Activated CD4-positive, alpha-beta T cell treated with anti-CD3 and anti-CD28 coated beads, Interleukin-2, amount 10 ng/mL, durations not matched to agents 7 days and 5 days (primary cell): ENCODE measurements around the gene FST. TPM values are rescaled to one million over a fixed set of nuclear protein-coding genes. Genes with fewer than 3 reads are reported as not detected.

Experiments used
- CTCF ChIA-PET: fragments of 350-600 bp; sonication (Branson Sonifier 250); formaldehyde crosslinking; loops from one replicate; lab custom pipeline; 2021; ENCODE audit warnings: antibody characterized with exemption; lab: Charles Lee
- POLR2A ChIA-PET: fragments of 350-600 bp; sonication (Branson Sonifier 250); formaldehyde crosslinking; loops from one replicate; lab custom pipeline; 2021; ENCODE audit warnings: antibody characterized with exemption; lab: Charles Lee
- DNase-seq: peaks from one replicate; pipeline ENCODE4 v3.0.0-alpha.2; 2020
- H3K27ac Mint-ChIP-seq: one replicate; pipeline ENCODE4 v1.8.0; 2021; ENCODE audit warnings: mild to moderate bottlenecking, moderate library complexity, mixed read lengths
- H3K27me3 Mint-ChIP-seq: one replicate; pipeline ENCODE4 v1.8.0; 2021; ENCODE audit warnings: mixed read lengths
- H3K36me3 Mint-ChIP-seq: one replicate; pipeline ENCODE4 v1.8.0; 2021; ENCODE audit warnings: low read depth, mixed read lengths
- H3K4me1 Mint-ChIP-seq: one replicate; pipeline ENCODE4 v1.8.0; 2021; ENCODE audit warnings: mixed read lengths
- H3K4me3 Mint-ChIP-seq: one replicate; pipeline ENCODE4 v1.8.0; 2021; ENCODE audit warnings: mild to moderate bottlenecking, moderate library complexity, mixed read lengths
- H3K9me3 Mint-ChIP-seq: one replicate; pipeline ENCODE4 v1.8.0; 2021; ENCODE audit warnings: mixed read lengths
- total RNA-seq, 2 experiments: library from RNA; stranded (reverse); gene quantifications; one replicate each; pipeline ENCODE4 v1.2.3, GENCODE V29; 2021

Gene FST
- total RNA-seq, 2 experiments from 2014 or later = not detected

DNA sequence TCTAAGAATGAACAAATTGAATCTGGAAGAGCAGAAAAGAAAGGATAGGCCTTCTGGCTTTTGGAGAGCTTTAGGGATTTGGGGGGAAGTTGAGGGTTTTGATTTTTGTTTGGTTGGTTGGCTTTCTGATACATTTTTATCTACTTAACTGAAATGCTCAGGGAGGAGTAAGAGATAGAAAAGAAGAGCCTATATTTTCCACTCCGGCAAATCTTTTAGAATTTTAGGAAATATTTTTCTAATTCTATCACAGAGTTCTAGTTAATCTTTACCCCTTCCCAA is 25.8 kb upstream of the FST start:
- no peak overlapping the region for H3K4me3 Mint-ChIP-seq
- no peaks in the 10 kb centered on the region for H3K9me3 Mint-ChIP-seq
- CTCF ChIA-PET = interaction anchor here (0.9 kb wide), 1 partner anchor 21 kb away, joined by 3 read pairs; no protein-coding TSS in a partner anchor

GRCh38 chr5:53456366-53456765 is 24.1 kb upstream of the FST start:
- H3K27me3 Mint-ChIP-seq = peaks cover 20% of the 10 kb centered on the region
- no peaks in the 10 kb centered on the region for H3K9me3 Mint-ChIP-seq
- no peak for DNase-seq
- ChIA-PET CTCF (no interaction called here), POLR2A (no interaction called here)
- no peak overlapping the region for H3K4me3 Mint-ChIP-seq
- no peaks in the 10 kb centered on the region for H3K4me1 Mint-ChIP-seq
- H3K27ac Mint-ChIP-seq = no peak overlapping the region
- no peaks in the 10 kb centered on the region for H3K36me3 Mint-ChIP-seq

More for the DNA sequence above, 25.8 kb upstream of the FST start:
- no peak overlapping the region for H3K27ac Mint-ChIP-seq
- peaks cover 15% of the 10 kb centered on the region for H3K27me3 Mint-ChIP-seq
- POLR2A ChIA-PET = no interaction called here
- H3K36me3 Mint-ChIP-seq = no peaks in the 10 kb centered on the region
- DNase-seq = no peak
- no peaks in the 10 kb centered on the region for H3K4me1 Mint-ChIP-seq

- ChIA-PET CTCF (no interaction called here), POLR2A (no interaction called here)
- H3K27ac Mint-ChIP-seq = no peak overlapping the region
- H3K27me3 Mint-ChIP-seq = peaks cover 28% of the 10 kb centered on the region
- DNase-seq = no peak
- H3K4me1 Mint-ChIP-seq = no peaks in the 10 kb centered on the region
- no peaks in the 10 kb centered on the region for H3K36me3 Mint-ChIP-seq
- no peaks in the 10 kb centered on the region for H3K9me3 Mint-ChIP-seq
- no peak overlapping the region for H3K4me3 Mint-ChIP-seq
These were observed 16.4 kb upstream of the FST start for GRCh38 chr5:53463909-53464621.

- no peak overlapping the region for H3K4me3 Mint-ChIP-seq
- no peaks in the 10 kb centered on the region for H3K9me3 Mint-ChIP-seq
- peaks cover 35% of the 10 kb centered on the region for H3K27me3 Mint-ChIP-seq
- POLR2A ChIA-PET = no interaction called here
- CTCF ChIA-PET = interaction anchor here (1.2 kb wide), 1 partner anchor 23 kb away, joined by 3 read pairs; no protein-coding TSS in a partner anchor
- H3K36me3 Mint-ChIP-seq = no peaks in the 10 kb centered on the region
- no peaks in the 10 kb centered on the region for H3K4me1 Mint-ChIP-seq
- DNase-seq = no peak
- H3K27ac Mint-ChIP-seq = no peak overlapping the region
These were observed 15.7 kb upstream of the FST start for GRCh38 chr5:53464722-53465121.

- Mint-ChIP-seq H3K4me3 (no peak overlapping the region), H3K27ac (no peak overlapping the region), H3K36me3 (no peaks in the 10 kb centered on the region), H3K27me3 (peaks cover 50% of the 10 kb centered on the region), H3K9me3 (no peaks in the 10 kb centered on the region), H3K4me1 (no peaks in the 10 kb centered on the region)
- ChIA-PET CTCF (interaction anchor here (0.9 kb wide), 1 partner anchor 702 kb away, joined by 3 read pairs; no protein-coding TSS in a partner anchor), POLR2A (no interaction called here)
- DNase-seq = no peak
These were observed 10.3 kb upstream of the FST start for GRCh38 chr5:53469946-53470687.

- Mint-ChIP-seq H3K27ac (no peak overlapping the region), H3K27me3 (peaks cover 62% of the 10 kb centered on the region), H3K4me1 (no peaks in the 10 kb centered on the region), H3K9me3 (no peaks in the 10 kb centered on the region), H3K4me3 (no peak overlapping the region), H3K36me3 (no peaks in the 10 kb centered on the region)
- no peak for DNase-seq
- ChIA-PET CTCF (interaction anchor here (1.3 kb wide), 1 partner anchor 10 kb away, joined by 3 read pairs; no protein-coding TSS in a partner anchor), POLR2A (no interaction called here)
These were observed 8.2 kb upstream of the FST start for GRCh38 chr5:53472279-53472678.

DNA sequence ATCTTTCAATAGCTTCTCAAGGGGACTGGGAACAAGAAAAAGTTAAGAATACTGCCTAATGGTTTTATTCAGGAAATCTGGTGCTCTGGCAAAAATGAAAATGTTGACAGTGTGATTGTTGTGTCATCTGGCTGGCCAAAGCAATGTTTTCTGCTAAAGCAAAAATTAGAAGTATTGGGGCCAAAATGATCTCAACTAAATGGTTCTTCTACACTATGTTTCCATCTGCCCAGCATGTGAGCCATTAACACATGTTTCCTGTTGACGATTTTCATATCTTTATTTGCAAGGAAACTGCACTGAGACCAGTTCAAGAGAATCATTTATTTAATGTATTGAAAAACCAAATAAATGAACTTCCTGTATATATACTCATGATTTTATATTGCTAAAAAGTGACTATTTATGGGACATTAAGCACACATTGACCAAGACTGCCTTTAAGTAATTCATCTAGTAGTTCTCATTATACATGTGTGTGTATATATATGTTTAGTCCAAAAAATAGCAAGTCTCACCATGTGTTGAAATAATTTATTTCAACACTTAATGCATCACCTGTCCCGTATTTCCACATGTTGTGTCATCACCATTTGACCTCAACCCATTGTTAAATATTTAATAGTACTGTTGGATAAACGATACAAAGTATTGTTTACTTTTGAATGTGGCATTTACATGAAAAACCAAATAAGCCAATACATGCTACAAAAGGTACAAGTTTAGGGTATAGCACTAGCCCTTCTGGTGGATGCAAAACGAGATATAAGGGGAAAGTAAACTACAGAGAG is 7.5 kb upstream of the FST start:
- ChIA-PET POLR2A (no interaction called here), CTCF (interaction anchor here (0.6 to 1.3 kb wide), 2 partner anchors 10 to 930 kb away, joined by 3 read pairs; no protein-coding TSS in a partner anchor)
- DNase-seq = no peak
- no peaks in the 10 kb centered on the region for H3K36me3 Mint-ChIP-seq
- no peaks in the 10 kb centered on the region for H3K4me1 Mint-ChIP-seq
- no peaks in the 10 kb centered on the region for H3K9me3 Mint-ChIP-seq
- peaks cover 62% of the 10 kb centered on the region for H3K27me3 Mint-ChIP-seq
- no peak overlapping the region for H3K27ac Mint-ChIP-seq
- no peak overlapping the region for H3K4me3 Mint-ChIP-seq

GRCh38 chr5:53473633-53474032 is 6.8 kb upstream of the FST start:
- no peaks in the 10 kb centered on the region for H3K36me3 Mint-ChIP-seq
- no peak overlapping the region for H3K4me3 Mint-ChIP-seq
- ChIA-PET CTCF (interaction anchor here (0.6 kb wide), 1 partner anchor 930 kb away, joined by 3 read pairs; no protein-coding TSS in a partner anchor), POLR2A (no interaction called here)
- H3K4me1 Mint-ChIP-seq = peaks cover 4% of the 10 kb centered on the region
- no peak for DNase-seq
- H3K27ac Mint-ChIP-seq = no peak overlapping the region
- H3K9me3 Mint-ChIP-seq = no peaks in the 10 kb centered on the region
- H3K27me3 Mint-ChIP-seq = peaks cover 68% of the 10 kb centered on the region

DNA sequence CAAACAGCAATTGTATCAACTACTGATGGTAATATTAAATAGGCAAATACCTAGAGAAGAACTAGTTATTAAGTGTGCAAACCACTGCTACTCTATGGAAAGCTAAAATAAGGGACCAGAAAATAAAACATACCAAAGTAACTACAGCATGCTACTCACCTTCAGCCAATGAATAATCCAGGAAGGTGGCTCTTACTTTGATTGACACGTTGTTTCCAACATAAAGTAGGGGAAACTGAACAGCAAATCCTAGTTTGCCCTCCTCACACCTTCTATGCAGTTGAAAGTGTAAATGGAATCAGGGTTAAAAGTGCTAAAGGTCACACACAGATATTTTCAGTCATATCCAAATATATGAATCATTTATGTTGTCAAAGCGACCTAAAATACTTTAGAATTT is 5.1 kb upstream of the FST start:
- Mint-ChIP-seq H3K27ac (no peak overlapping the region), H3K4me3 (no peak overlapping the region), H3K36me3 (peaks cover 3% of the 10 kb centered on the region), H3K4me1 (peaks cover 12% of the 10 kb centered on the region), H3K9me3 (no peaks in the 10 kb centered on the region), H3K27me3 (peaks cover 67% of the 10 kb centered on the region)
- POLR2A ChIA-PET = no interaction called here
- CTCF ChIA-PET = interaction anchor here (1.3 kb wide), 1 partner anchor 21 kb away, joined by 3 read pairs; no protein-coding TSS in a partner anchor
- DNase-seq = no peak

GRCh38 chr5:53476019-53476418 is 4.4 kb upstream of the FST start:
- peaks cover 15% of the 10 kb centered on the region for H3K4me1 Mint-ChIP-seq
- DNase-seq = no peak
- peaks cover 71% of the 10 kb centered on the region for H3K27me3 Mint-ChIP-seq
- H3K36me3 Mint-ChIP-seq = peaks cover 5% of the 10 kb centered on the region
- ChIA-PET CTCF (interaction anchor here (0.6 to 1.3 kb wide), 2 partner anchors 21 to 272 kb away, joined by 3 read pairs; no protein-coding TSS in a partner anchor), POLR2A (no interaction called here)
- H3K4me3 Mint-ChIP-seq = no peak overlapping the region
- no peaks in the 10 kb centered on the region for H3K9me3 Mint-ChIP-seq
- H3K27ac Mint-ChIP-seq = no peak overlapping the region

DNA sequence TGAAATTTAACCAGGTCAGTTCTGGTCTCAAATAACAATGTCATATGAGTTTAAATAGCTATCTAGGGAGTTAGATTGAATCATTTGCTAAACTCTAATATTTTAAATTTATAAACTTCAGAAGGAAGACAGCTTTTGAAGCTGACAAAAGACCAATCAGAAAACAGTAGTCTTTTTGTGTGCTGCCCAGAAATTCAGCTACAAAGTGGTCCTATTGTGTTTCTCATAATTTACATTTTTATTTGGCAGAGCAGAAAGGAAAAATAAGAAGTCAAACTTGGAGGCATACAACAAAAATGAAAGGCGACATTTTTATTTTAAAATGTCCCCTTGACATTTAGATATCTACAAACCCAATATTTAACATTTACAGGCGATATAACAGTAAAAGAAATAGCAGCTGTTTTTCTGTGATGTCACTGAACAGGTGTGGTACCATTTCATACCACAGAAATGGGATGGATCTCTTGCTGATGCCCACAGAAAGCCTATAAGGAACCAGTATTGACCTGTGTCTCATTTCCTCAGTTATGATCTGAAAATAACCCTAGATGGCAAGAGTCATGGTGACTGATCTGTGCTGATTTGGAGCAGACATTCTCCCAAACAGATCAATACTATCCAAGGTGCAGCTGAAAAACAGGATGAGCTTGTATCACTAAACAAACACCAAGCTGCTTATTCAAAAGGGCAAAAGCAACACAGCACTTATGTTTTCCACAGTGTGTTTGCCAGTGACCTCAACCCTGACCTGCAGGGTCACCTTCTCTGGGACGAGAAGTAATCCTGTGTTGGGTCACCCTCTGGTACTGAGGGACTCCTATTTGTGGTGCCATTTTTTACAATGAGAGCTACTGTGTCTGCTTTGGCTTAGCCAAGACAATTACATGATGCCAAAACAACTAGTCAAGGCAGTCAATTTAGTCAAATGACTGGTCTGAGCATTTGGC is 3.6 kb upstream of the FST start:
- H3K36me3 Mint-ChIP-seq = peaks cover 6% of the 10 kb centered on the region
- H3K27me3 Mint-ChIP-seq = peaks cover 70% of the 10 kb centered on the region
- H3K9me3 Mint-ChIP-seq = no peaks in the 10 kb centered on the region
- H3K27ac Mint-ChIP-seq = no peak overlapping the region
- POLR2A ChIA-PET = no interaction called here
- CTCF ChIA-PET = interaction anchor here (0.6 to 1.3 kb wide), 2 partner anchors 22 to 273 kb away, joined by 3 read pairs; no protein-coding TSS in a partner anchor
- no peak for DNase-seq
- H3K4me3 Mint-ChIP-seq = no peak overlapping the region
- peaks cover 22% of the 10 kb centered on the region for H3K4me1 Mint-ChIP-seq
